ENCODE results near the gene SMAD9.

Gene SMAD9

GRCh38 chr13:36880961-36881360, 39.1 kb downstream of the SMAD9 start:
- H3K27me3 ChIP-seq (ENCODE audit: control insufficient read depth, low read length) = 0 out of 2 replicates have a peak, but pooled peaks cover 2% of the 10 kb centered on the region
- no peaks in the 10 kb centered on the region for H3K79me2 ChIP-seq (ENCODE audit: control insufficient read depth, low read length)
- H3F3A ChIP-seq (ENCODE audit: control insufficient read depth, insufficient read depth) = no peaks in the 10 kb centered on the region
- no peaks in the 10 kb centered on the region for H3K9me3 ChIP-seq (ENCODE audit: control insufficient read depth, insufficient read depth, low read length)
- H3K27ac ChIP-seq (ENCODE audit: low read depth, low read length) = no peak overlapping the region
- TF ChIP-seq EZH2phosphoT487 (IDR thresholded peaks at IDR 0.05; ENCODE audit: borderline replicate concordance, low read length) = no peak
- TF ChIP-seq, protein P1, sequence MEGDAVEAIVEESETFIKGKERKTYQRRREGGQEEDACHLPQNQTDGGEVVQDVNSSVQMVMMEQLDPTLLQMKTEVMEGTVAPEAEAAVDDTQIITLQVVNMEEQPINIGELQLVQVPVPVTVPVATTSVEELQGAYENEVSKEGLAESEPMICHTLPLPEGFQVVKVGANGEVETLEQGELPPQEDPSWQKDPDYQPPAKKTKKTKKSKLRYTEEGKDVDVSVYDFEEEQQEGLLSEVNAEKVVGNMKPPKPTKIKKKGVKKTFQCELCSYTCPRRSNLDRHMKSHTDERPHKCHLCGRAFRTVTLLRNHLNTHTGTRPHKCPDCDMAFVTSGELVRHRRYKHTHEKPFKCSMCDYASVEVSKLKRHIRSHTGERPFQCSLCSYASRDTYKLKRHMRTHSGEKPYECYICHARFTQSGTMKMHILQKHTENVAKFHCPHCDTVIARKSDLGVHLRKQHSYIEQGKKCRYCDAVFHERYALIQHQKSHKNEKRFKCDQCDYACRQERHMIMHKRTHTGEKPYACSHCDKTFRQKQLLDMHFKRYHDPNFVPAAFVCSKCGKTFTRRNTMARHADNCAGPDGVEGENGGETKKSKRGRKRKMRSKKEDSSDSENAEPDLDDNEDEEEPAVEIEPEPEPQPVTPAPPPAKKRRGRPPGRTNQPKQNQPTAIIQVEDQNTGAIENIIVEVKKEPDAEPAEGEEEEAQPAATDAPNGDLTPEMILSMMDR (IDR thresholded peaks at IDR 0.05; ENCODE audit: low read depth, low read length, poor library complexity, severe bottlenecking) = no peak
- H3K4me2 ChIP-seq (ENCODE audit: low read length) = no peak overlapping the region
- no peaks in the 10 kb centered on the region for H4K20me1 ChIP-seq (ENCODE audit: control insufficient read depth, insufficient read depth, low read depth, low read length)
- H3K9me2 ChIP-seq (replicated peaks; ENCODE audit: control insufficient read depth, low read length) = no peaks in the 10 kb centered on the region
- no peak overlapping the region for H3K4me3 ChIP-seq (ENCODE audit: low read length)
- H3K36me3 ChIP-seq (ENCODE audit: control insufficient read depth, low read length) = no peaks in the 10 kb centered on the region
- H3K4me1 ChIP-seq (ENCODE audit: control insufficient read depth, low read length) = no peaks in the 10 kb centered on the region

- H3K79me2 ChIP-seq (ENCODE audit: control insufficient read depth, low read length) = no peaks in the 10 kb centered on the region
- H3K9me3 ChIP-seq (ENCODE audit: control insufficient read depth, insufficient read depth, low read length) = no peaks in the 10 kb centered on the region
- H3F3A ChIP-seq (ENCODE audit: control insufficient read depth, insufficient read depth) = no peaks in the 10 kb centered on the region
- TF ChIP-seq EZH2phosphoT487 (IDR thresholded peaks at IDR 0.05; ENCODE audit: borderline replicate concordance, low read length) = no peak
- TF ChIP-seq, protein P1 (IDR thresholded peaks at IDR 0.05; ENCODE audit: low read depth, low read length, poor library complexity, severe bottlenecking) = no peak
- H3K4me2 ChIP-seq (ENCODE audit: low read length) = no peak overlapping the region
- H3K9me2 ChIP-seq (replicated peaks; ENCODE audit: control insufficient read depth, low read length) = no peaks in the 10 kb centered on the region
- no peaks in the 10 kb centered on the region for H3K4me1 ChIP-seq (ENCODE audit: control insufficient read depth, low read length)
- peaks cover 8% of the 10 kb centered on the region for H3K27me3 ChIP-seq (ENCODE audit: control insufficient read depth, low read length)
- H4K20me1 ChIP-seq (ENCODE audit: control insufficient read depth, insufficient read depth, low read depth, low read length) = no peaks in the 10 kb centered on the region
- H3K27ac ChIP-seq (ENCODE audit: low read depth, low read length) = no peak overlapping the region
- H3K4me3 ChIP-seq (ENCODE audit: low read length) = no peak overlapping the region
- no peaks in the 10 kb centered on the region for H3K36me3 ChIP-seq (ENCODE audit: control insufficient read depth, low read length)
Measured at GRCh38 chr13:36879218-36879938, 40.7 kb downstream of the SMAD9 start.

DNA sequence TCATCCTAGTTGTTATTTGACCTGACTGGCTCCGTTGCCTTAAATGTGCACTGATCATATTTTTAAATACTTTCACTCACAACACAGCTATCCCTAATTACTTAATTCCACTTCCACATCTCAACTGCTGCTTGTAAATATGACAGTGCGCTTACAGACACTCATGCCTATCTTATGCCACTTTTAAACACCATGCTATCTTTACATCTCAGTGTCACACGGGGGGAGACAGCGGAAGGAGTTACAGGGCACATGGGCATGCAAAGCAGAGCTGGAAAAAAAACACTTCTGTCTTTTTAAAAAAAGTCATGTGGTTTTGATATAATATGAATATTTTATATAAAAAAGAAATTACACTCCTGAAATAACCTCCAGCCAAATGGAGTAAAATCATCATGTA, 44.1 kb downstream of the SMAD9 start:
- TF ChIP-seq, protein P1 (IDR thresholded peaks at IDR 0.05; ENCODE audit: low read depth, low read length, poor library complexity, severe bottlenecking) = no peak
- TF ChIP-seq EZH2phosphoT487 (IDR thresholded peaks at IDR 0.05; ENCODE audit: borderline replicate concordance, low read length) = no peak
- Histone ChIP-seq H3K27ac (ENCODE audit: low read depth, low read length) (no peak overlapping the region), H3K36me3 (ENCODE audit: control insufficient read depth, low read length) (no peaks in the 10 kb centered on the region), H3K9me3 (ENCODE audit: control insufficient read depth, insufficient read depth, low read length) (no peaks in the 10 kb centered on the region), H3K4me1 (ENCODE audit: control insufficient read depth, low read length) (no peaks in the 10 kb centered on the region), H3K4me2 (ENCODE audit: low read length) (no peak overlapping the region), H3F3A (ENCODE audit: control insufficient read depth, insufficient read depth) (no peaks in the 10 kb centered on the region), H3K79me2 (ENCODE audit: control insufficient read depth, low read length) (no peaks in the 10 kb centered on the region), H4K20me1 (ENCODE audit: control insufficient read depth, insufficient read depth, low read depth, low read length) (no peaks in the 10 kb centered on the region), H3K9me2 (replicated peaks; ENCODE audit: control insufficient read depth, low read length) (no peaks in the 10 kb centered on the region), H3K27me3 (ENCODE audit: control insufficient read depth, low read length) (peaks cover 10% of the 10 kb centered on the region), H3K4me3 (ENCODE audit: low read length) (no peak overlapping the region)

All from DOHH2 (cell line).